ENCODE data around the gene HSD3B2.

The HSD3B2 gene

DNA sequence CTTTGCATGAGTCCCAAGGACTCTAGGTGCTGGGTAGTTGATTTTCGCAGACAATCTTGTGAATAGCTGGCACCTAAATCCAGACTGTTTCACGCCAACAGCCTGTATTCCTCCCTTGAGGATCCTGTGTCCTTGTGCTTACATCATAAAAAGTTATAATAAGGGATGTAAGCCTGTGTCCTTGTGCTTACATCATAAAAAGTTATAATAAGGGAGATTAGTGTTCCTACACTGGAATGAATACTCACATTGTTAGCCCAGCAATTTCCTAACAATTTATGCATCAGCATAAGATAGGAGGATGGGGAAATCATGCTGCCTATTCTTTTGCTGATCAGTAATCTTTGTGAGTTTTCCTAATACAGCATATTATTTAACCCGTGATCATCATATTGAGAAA is 4.0 kb upstream of the HSD3B2 start:
- no peak for DNase-seq (ENCODE audit: low spot score)
- in situ Hi-C loops (cut with MboI; ENCODE audit: low sequenced_read_pairs, unreplicated experiment), result no loop called here
- TF ChIP-seq, protein P1, sequence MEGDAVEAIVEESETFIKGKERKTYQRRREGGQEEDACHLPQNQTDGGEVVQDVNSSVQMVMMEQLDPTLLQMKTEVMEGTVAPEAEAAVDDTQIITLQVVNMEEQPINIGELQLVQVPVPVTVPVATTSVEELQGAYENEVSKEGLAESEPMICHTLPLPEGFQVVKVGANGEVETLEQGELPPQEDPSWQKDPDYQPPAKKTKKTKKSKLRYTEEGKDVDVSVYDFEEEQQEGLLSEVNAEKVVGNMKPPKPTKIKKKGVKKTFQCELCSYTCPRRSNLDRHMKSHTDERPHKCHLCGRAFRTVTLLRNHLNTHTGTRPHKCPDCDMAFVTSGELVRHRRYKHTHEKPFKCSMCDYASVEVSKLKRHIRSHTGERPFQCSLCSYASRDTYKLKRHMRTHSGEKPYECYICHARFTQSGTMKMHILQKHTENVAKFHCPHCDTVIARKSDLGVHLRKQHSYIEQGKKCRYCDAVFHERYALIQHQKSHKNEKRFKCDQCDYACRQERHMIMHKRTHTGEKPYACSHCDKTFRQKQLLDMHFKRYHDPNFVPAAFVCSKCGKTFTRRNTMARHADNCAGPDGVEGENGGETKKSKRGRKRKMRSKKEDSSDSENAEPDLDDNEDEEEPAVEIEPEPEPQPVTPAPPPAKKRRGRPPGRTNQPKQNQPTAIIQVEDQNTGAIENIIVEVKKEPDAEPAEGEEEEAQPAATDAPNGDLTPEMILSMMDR (IDR thresholded peaks at IDR 0.05; ENCODE audit: borderline replicate concordance, control extremely low read depth, extremely low read depth, insufficient read depth, missing control alignments), result no peak

- in situ Hi-C loops (cut with MboI; ENCODE audit: low sequenced_read_pairs, unreplicated experiment), result no loop called here
- no peak for DNase-seq (ENCODE audit: low spot score)
- TF ChIP-seq, protein P1 (IDR thresholded peaks at IDR 0.05; ENCODE audit: borderline replicate concordance, control extremely low read depth, extremely low read depth, insufficient read depth, missing control alignments), result no peak
These were observed 1.2 kb downstream of the HSD3B2 start for GRCh38 chr1:119416006-119416640.

GRCh38 chr1:119419109-119419508 is 4.2 kb downstream of the HSD3B2 start:
- TF ChIP-seq, protein P1 (IDR thresholded peaks at IDR 0.05; ENCODE audit: borderline replicate concordance, control extremely low read depth, extremely low read depth, insufficient read depth, missing control alignments), result no peak
- DNase-seq (ENCODE audit: low spot score), result no peak
- in situ Hi-C loops (cut with MboI; ENCODE audit: low sequenced_read_pairs, unreplicated experiment), result no loop called here

- in situ Hi-C loops (cut with MboI; ENCODE audit: low sequenced_read_pairs, unreplicated experiment), result no loop called here
- TF ChIP-seq, protein P1 (IDR thresholded peaks at IDR 0.05; ENCODE audit: borderline replicate concordance, control extremely low read depth, extremely low read depth, insufficient read depth, missing control alignments), result no peak
- no peak for DNase-seq (ENCODE audit: low spot score)
These were observed 5.7 kb downstream of the HSD3B2 start for GRCh38 chr1:119420638-119421037.

GRCh38 chr1:119422631-119423030 is 7.7 kb downstream of the HSD3B2 start:
- in situ Hi-C loops (cut with MboI; ENCODE audit: low sequenced_read_pairs, unreplicated experiment), result no loop called here
- no peak for DNase-seq (ENCODE audit: low spot score)
- TF ChIP-seq, protein P1 (IDR thresholded peaks at IDR 0.05; ENCODE audit: borderline replicate concordance, control extremely low read depth, extremely low read depth, insufficient read depth, missing control alignments), result no peak

DNA sequence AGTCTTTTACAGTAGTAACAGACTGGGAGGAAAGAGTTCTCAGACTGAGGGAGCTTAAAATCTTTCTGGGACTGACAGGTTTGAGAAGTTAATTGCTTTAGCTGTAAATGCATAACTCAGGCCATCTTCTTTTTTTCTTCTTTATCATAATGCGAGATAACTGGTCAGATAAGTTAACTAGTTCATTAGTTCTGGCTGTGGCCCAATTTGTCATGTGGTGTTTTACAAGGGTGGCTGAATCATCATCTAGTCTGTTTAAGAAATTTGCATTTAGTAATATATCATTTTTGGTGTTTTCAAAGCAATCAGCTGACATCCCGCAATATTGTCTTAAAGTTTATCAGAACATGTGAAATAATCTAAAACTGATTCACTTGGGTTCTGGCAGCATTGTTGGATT is 14.0 kb downstream of the HSD3B2 start:
- TF ChIP-seq, protein P1 (IDR thresholded peaks at IDR 0.05; ENCODE audit: borderline replicate concordance, control extremely low read depth, extremely low read depth, insufficient read depth, missing control alignments), result no peak
- in situ Hi-C loops (cut with MboI; ENCODE audit: low sequenced_read_pairs, unreplicated experiment), result no loop called here
- DNase-seq (ENCODE audit: low spot score), result no peak

Data from GM13976 (cell line).